ENCODE data around the gene NEGR1.

The NEGR1 gene

DNA sequence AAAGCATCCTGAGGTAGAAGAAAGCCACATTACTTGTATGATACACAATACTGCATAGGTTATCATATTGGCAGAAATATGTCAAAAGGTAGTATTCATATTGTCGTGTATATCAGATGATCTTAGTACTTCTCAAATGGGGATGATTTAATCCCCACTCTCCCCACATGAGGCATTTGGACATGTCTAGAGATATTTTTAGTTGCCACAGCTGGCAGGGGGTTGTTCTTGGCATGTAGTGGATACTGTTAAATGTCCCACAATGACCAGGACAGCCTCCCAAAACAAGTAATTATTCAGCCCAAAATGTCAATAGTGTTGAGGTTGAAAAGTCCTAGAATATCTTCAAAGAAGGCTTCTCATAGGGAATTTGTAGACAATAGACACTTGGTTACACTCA lies 162.8 kb downstream of the NEGR1 start:
- no peak for DNase-seq (ENCODE audit: low read depth)
- TF ChIP-seq, protein P1, sequence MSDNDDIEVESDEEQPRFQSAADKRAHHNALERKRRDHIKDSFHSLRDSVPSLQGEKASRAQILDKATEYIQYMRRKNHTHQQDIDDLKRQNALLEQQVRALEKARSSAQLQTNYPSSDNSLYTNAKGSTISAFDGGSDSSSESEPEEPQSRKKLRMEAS (IDR thresholded peaks at IDR 0.05; ENCODE audit: low read depth, low read length): no peak
- TF ChIP-seq MYC (IDR thresholded peaks at IDR 0.05; ENCODE audit: low read depth, low read length) (no peak), POLR2A (IDR thresholded peaks at IDR 0.05; ENCODE audit: extremely low read depth, insufficient read length) (no peak)
- TF ChIP-seq, protein P2, sequence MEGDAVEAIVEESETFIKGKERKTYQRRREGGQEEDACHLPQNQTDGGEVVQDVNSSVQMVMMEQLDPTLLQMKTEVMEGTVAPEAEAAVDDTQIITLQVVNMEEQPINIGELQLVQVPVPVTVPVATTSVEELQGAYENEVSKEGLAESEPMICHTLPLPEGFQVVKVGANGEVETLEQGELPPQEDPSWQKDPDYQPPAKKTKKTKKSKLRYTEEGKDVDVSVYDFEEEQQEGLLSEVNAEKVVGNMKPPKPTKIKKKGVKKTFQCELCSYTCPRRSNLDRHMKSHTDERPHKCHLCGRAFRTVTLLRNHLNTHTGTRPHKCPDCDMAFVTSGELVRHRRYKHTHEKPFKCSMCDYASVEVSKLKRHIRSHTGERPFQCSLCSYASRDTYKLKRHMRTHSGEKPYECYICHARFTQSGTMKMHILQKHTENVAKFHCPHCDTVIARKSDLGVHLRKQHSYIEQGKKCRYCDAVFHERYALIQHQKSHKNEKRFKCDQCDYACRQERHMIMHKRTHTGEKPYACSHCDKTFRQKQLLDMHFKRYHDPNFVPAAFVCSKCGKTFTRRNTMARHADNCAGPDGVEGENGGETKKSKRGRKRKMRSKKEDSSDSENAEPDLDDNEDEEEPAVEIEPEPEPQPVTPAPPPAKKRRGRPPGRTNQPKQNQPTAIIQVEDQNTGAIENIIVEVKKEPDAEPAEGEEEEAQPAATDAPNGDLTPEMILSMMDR (IDR thresholded peaks at IDR 0.05; ENCODE audit: low read depth, low read length): no peak
- no peak overlapping the region for H3K4me3 ChIP-seq (ENCODE audit: low read depth, low read length)

DNA sequence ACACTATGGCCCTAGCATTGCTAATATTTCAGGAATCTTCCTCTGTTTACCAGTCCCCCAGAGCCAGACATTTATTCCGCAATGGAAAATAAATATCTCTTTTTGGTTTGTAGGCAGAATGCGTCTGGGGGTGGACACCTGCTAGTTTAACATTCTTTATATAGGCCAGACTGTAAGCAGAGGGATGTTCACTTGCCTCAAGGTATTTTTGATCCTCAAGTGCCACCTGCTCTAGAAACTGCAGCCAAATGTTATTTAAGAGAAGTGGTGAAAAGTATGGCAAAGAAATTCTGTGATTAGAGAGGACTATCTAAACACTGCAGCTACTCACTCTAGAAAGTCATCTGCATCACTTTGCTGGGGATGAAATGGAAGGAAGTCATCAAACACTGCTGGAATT lies 164.7 kb downstream of the NEGR1 start:
- H3K4me3 ChIP-seq (ENCODE audit: low read depth, low read length): no peak overlapping the region
- no peak for DNase-seq (ENCODE audit: low read depth)
- TF ChIP-seq MYC (IDR thresholded peaks at IDR 0.05; ENCODE audit: low read depth, low read length): no peak
- TF ChIP-seq, protein P1 (IDR thresholded peaks at IDR 0.05; ENCODE audit: low read depth, low read length): no peak
- TF ChIP-seq, protein P2 (IDR thresholded peaks at IDR 0.05; ENCODE audit: low read depth, low read length): no peak
- TF ChIP-seq POLR2A (IDR thresholded peaks at IDR 0.05; ENCODE audit: extremely low read depth, insufficient read length): no peak

DNA sequence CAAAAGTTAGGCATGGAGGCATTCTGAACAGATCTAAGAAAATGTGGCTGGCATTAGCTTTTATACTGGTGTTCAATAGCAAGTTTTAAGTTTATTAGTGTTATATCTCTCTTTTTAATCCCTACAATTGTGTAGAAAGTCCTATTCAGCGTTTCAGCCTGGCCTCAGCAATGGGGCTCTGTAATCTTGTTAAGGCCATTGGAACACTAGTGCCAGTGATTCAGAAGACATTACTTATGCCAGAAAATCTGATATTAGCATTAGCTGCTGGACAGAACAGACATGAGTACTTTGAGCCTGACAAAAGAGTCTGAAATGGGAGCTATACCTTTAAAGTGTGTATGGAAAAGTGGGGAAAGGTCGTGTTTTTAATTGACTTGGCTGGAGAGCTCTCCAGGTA lies 167.0 kb downstream of the NEGR1 start:
- H3K4me3 ChIP-seq (ENCODE audit: low read depth, low read length): no peak overlapping the region
- no peak for DNase-seq (ENCODE audit: low read depth)
- TF ChIP-seq MYC (IDR thresholded peaks at IDR 0.05; ENCODE audit: low read depth, low read length) (no peak), POLR2A (IDR thresholded peaks at IDR 0.05; ENCODE audit: extremely low read depth, insufficient read length) (no peak)
- TF ChIP-seq, protein P2 (IDR thresholded peaks at IDR 0.05; ENCODE audit: low read depth, low read length): no peak
- TF ChIP-seq, protein P1 (IDR thresholded peaks at IDR 0.05; ENCODE audit: low read depth, low read length): no peak

DNA sequence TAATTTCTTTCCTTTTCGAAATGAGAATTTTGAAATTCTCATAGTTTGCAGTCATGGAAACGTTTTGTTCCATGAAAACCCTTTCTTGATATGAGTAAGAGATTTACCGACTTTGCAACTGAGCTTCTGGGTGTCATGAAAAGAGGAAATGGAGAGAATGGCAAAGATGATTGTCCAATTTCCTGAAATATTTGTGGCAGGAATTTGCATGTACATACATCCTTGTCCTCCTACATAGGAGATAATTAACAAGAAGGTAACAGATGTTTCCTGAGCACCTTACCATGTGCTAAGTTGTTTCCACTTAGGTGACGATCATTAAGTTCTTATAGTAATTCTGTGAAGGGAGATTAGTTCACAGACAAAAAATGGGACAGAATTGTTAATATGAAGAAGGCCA lies 170.7 kb downstream of the NEGR1 start:
- DNase-seq (ENCODE audit: low read depth): peak; percentile 25
- no peak overlapping the region for H3K4me3 ChIP-seq (ENCODE audit: low read depth, low read length)
- TF ChIP-seq, protein P2 (IDR thresholded peaks at IDR 0.05; ENCODE audit: low read depth, low read length): no peak

DNA sequence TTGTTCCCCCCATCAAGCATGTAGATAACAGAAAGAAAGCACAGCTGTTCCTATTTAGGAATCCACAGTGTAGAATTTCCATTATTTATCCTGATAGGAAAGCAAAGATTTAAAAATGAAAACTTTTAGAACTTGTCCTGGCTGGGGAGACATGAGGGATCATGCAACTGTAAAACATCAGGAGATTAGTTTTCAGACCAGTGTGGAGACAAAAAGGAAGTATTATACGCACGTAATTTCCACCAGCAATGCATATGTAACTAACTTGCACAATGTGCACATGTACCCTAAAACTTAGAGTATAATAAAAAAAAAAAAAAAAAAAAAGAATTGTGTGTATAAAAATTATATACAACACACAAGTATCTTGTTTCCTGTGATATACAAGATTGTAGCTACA lies 172.4 kb downstream of the NEGR1 start:
- TF ChIP-seq, protein P1 (IDR thresholded peaks at IDR 0.05; ENCODE audit: low read depth, low read length): no peak
- TF ChIP-seq, protein P2 (IDR thresholded peaks at IDR 0.05; ENCODE audit: low read depth, low read length): no peak
- no peak for TF ChIP-seq MYC (IDR thresholded peaks at IDR 0.05; ENCODE audit: low read depth, low read length)
- no peak for TF ChIP-seq POLR2A (IDR thresholded peaks at IDR 0.05; ENCODE audit: extremely low read depth, insufficient read length)
- H3K4me3 ChIP-seq (ENCODE audit: low read depth, low read length): no peak overlapping the region
- DNase-seq (ENCODE audit: low read depth): peak; percentile 28

DNA sequence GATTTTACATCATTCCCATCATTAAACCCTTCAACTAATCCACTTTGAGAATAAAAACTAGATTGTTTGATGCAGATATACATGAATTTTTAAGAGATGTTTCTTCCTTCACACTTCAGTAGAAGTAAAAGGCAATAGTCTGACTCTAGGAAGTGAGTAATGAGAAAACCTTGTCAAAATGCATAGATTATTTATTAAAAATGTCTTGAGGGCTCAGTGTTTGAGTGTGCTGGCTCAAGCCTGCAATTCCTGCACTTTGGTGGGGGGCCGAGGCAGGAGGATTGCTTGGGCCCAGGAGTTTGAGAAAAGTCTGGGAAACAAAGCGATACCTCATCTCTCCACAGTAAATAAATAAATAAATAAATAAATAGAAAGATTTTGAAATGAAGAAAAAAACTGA lies 177.1 kb downstream of the NEGR1 start:
- no peak for DNase-seq (ENCODE audit: low read depth)
- H3K4me3 ChIP-seq (ENCODE audit: low read depth, low read length): no peak overlapping the region

More for the DNA sequence above, 177.1 kb downstream of the NEGR1 start:
- TF ChIP-seq, protein P1 (IDR thresholded peaks at IDR 0.05; ENCODE audit: low read depth, low read length): no peak
- TF ChIP-seq, protein P2 (IDR thresholded peaks at IDR 0.05; ENCODE audit: low read depth, low read length): no peak
- TF ChIP-seq MYC (IDR thresholded peaks at IDR 0.05; ENCODE audit: low read depth, low read length): no peak
- TF ChIP-seq POLR2A (IDR thresholded peaks at IDR 0.05; ENCODE audit: extremely low read depth, insufficient read length): no peak

Measured in NB4 (cell line).